Naive thymus-derived CD8-positive, alpha-beta T cell (primary cell): ENCODE measurements around the gene ARFGEF2. TPM values are rescaled to one million over a fixed set of nuclear protein-coding genes. Genes with fewer than 3 reads are reported as not detected.

Experiments used
- ATAC-seq, 2 donors: fragments of 150-1000 bp; cut with Tn5 transposase in 1 of 2; sonication (Bioruptor Pico), chemical (Tn5 transposase) in 1 of 2; 1 replicate in 1 of 2; 2 replicates in 1 of 2; pipeline ENCODE4 v1.10.0; 2021; ENCODE audit warnings: mild to moderate bottlenecking in 2 of 2, moderate library complexity in 2 of 2
- POLR2A ChIA-PET: fragments of 350-600 bp; sonication (Branson Sonifier 250); formaldehyde crosslinking; loops from one replicate; lab custom pipeline; 2021; ENCODE audit warnings: antibody characterized with exemption; lab: Charles Lee
- DNase-seq, 10 donors: peaks; one replicate each; pipeline versions ENCODE4 v3.0.0 to v3.0.0-alpha.2; 2020 to 2022
- H3K27ac Mint-ChIP-seq, 10 donors: one replicate each; pipeline ENCODE4 v1.8.0; 2020 to 2022; ENCODE audit warnings: mild to moderate bottlenecking in 10 of 10, mixed read lengths in 10 of 10, moderate library complexity in 4 of 10, inconsistent platforms in 1 of 10
- H3K27me3 Mint-ChIP-seq, 5 donors: one replicate each; pipeline ENCODE4 v1.8.0; 2021 to 2022; ENCODE audit warnings: mixed read lengths in 5 of 5
- H3K36me3 Mint-ChIP-seq, 3 donors: one replicate each; pipeline ENCODE4 v1.8.0; 2020 to 2022; ENCODE audit warnings: mixed read lengths in 3 of 3, mild to moderate bottlenecking in 2 of 3, inconsistent platforms in 1 of 3
- H3K4me1 Mint-ChIP-seq, 4 donors: one replicate each; pipeline ENCODE4 v1.8.0; 2021 to 2022; ENCODE audit warnings: mixed read lengths in 4 of 4
- H3K4me3 Mint-ChIP-seq, 10 donors: one replicate each; pipeline ENCODE4 v1.8.0; 2020 to 2022; ENCODE audit warnings: mild to moderate bottlenecking in 10 of 10, mixed read lengths in 10 of 10, moderate library complexity in 6 of 10, inconsistent platforms in 1 of 10
- H3K9me3 Mint-ChIP-seq, 9 donors: one replicate each; pipeline ENCODE4 v1.8.0; 2020 to 2022; ENCODE audit warnings: mixed read lengths in 9 of 9, mild to moderate bottlenecking in 3 of 9, inconsistent platforms in 1 of 9, moderate library complexity in 1 of 9
- polyA plus RNA-seq, 3 donors: library from polyadenylated mRNA; unstranded; fragments of 300-500 nt; fragmentation: Illumina TruSeq; gene quantifications; one replicate each; pipeline ENCODE4 v1.2.3, GENCODE V29; 2021
- total RNA-seq, 8 experiments: library from RNA in 2 of 8; stranded (reverse) in 2 of 8; gene quantifications; one replicate each; pipeline ENCODE4 v1.2.3 and lab custom pipeline; 2021 to 2026

Gene ARFGEF2
- total and polyA plus RNA-seq, 5 experiments from 2014 or later, result 9.4 to 37.0 (median 12.5) TPM

GRCh38 chr20:48921883-48922820 lies 641 bp downstream of the ARFGEF2 start:
- Mint-ChIP-seq H3K36me3 (no peaks in the 10 kb centered on the region), H3K9me3 (no peaks in the 10 kb centered on the region), H3K4me3 (peak overlapping the region; percentile 83 to 95 (median 91)), H3K27me3 (no peaks in the 10 kb centered on the region), H3K4me1 (peaks cover 33 to 69% (median 57%) of the 10 kb centered on the region in 4 donors), H3K27ac (peak overlapping the region; percentile 86 to 99 (median 95))
- DNase-seq (peak in 4 of 10 donors; percentile 3 to 22 (median 19)), ATAC-seq (peak; percentile 62 to 64)
- POLR2A ChIA-PET, result interaction anchor here (0.7 to 1.8 kb wide), 4 partner anchors 11 to 124 kb away, joined by 3 to 11 read pairs (median 6); partner anchors contain the start of gene CSE1L

GRCh38 chr20:48923149-48923718 lies 1.7 kb downstream of the ARFGEF2 start:
- POLR2A ChIA-PET, result interaction anchor here (1.0 kb wide), 1 partner anchor 123 kb away, joined by 3 read pairs; the partner anchor contains the start of gene CSE1L
- no peaks in the 10 kb centered on the region for H3K27me3 Mint-ChIP-seq
- H3K9me3 Mint-ChIP-seq, result no peaks in the 10 kb centered on the region
- ATAC-seq (no peak), DNase-seq (no peak)
- H3K36me3 Mint-ChIP-seq, result peaks cover 0 to 1% (median 0%) of the 10 kb centered on the region in 3 donors
- H3K4me3 Mint-ChIP-seq, result peak overlapping the region in 8 of 10 donors; percentile 5 to 94 (median 57)
- H3K4me1 Mint-ChIP-seq, result peaks cover 33 to 70% (median 61%) of the 10 kb centered on the region in 4 donors
- H3K27ac Mint-ChIP-seq, result peak overlapping the region; percentile 57 to 95 (median 78)

GRCh38 chr20:48924756-48925109 lies 3.2 kb downstream of the ARFGEF2 start:
- Mint-ChIP-seq H3K4me1 (peaks cover 33 to 70% (median 62%) of the 10 kb centered on the region in 4 donors), H3K4me3 (peak overlapping the region in 1 of 10 donors; percentile 6), H3K9me3 (no peaks in the 10 kb centered on the region), H3K27ac (peak overlapping the region in 6 of 10 donors; percentile 2 to 43 (median 16)), H3K36me3 (peaks cover 0 to 1% (median 0%) of the 10 kb centered on the region in 3 donors), H3K27me3 (no peaks in the 10 kb centered on the region)
- POLR2A ChIA-PET, result interaction anchor here (0.6 kb wide), 1 partner anchor 429 kb away, joined by 3 read pairs; no protein-coding TSS in a partner anchor
- ATAC-seq, result no peak
- DNase-seq, result no peak

GRCh38 chr20:48926267-48926666 lies 4.8 kb downstream of the ARFGEF2 start:
- DNase-seq (no peak), ATAC-seq (no peak)
- H3K27me3 Mint-ChIP-seq, result no peaks in the 10 kb centered on the region
- peaks cover 22 to 56% (median 50%) of the 10 kb centered on the region in 4 donors for H3K4me1 Mint-ChIP-seq
- H3K9me3 Mint-ChIP-seq, result no peaks in the 10 kb centered on the region
- no peak overlapping the region for H3K4me3 Mint-ChIP-seq
- POLR2A ChIA-PET, result interaction anchor here (0.6 kb wide), 1 partner anchor 283 kb away, joined by 4 read pairs; no protein-coding TSS in a partner anchor
- H3K36me3 Mint-ChIP-seq, result peaks cover 0 to 1% (median 0%) of the 10 kb centered on the region in 3 donors
- H3K27ac Mint-ChIP-seq, result peak overlapping the region in 1 of 10 donors; percentile 6

DNA sequence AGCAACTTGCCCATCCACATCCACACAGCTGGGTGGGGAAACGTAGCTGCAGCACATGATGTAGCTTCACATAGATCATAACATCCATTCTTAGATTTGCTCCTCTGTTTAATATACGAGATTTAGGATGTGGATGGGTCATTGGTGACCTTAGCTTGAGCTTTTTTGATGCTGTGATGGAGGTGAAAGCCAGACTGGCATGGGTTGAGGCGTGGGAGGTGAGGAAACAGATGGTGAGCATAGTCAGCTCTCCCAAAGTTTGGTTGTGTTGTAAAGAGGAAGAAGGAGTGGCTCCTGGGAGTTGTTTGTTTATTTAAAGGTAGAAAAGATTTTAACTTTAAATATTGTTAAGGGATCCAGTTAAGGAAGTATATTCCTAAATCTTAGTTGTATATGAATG lies 5.3 kb downstream of the ARFGEF2 start:
- no peaks in the 10 kb centered on the region for H3K27me3 Mint-ChIP-seq
- POLR2A ChIA-PET, result interaction anchor here (0.6 kb wide), 1 partner anchor 283 kb away, joined by 4 read pairs; no protein-coding TSS in a partner anchor
- no peak overlapping the region for H3K4me3 Mint-ChIP-seq

DNA sequence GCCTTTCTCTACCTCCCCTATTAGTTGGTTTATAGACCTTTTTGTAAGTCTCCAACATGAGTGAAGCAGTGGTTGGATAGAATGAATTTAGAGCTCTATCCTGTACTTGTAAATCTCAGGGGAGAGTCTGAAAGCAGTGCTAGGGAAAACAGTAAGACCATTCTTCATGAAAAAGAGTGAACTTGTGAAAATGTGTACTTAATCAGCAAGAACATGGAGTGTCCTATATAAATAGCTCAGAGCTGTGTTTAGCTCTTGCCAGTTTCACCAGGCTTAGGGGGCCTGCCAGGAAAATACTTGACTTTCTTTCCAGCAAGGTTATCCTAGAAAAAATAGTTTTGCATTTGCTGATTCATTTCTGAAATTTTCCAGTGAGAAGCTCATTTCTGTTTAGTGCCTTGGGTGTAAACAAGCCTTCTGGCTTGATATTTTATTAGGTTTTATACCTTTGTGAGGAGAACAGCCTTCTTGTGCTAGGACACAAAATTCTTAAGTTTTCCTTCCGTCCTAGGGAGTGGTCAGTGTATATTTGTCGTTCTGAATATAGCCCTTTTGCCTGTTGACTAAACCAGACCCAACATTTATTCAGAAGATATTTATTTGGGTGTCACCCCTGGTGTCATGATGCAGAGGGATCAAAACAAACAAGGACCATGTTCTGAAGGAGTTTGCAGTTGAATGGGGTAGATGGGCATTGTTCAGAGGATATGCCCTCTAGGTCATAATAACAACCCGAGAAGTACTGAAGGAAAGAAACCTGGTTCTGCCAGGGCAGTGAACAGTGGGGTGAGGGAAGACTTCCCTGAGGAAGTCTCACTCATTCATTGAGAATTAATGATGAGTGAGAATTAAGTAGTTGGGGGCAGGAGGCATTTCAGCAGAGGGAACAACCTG lies 7.6 kb downstream of the ARFGEF2 start:
- no peak for DNase-seq
- H3K27me3 Mint-ChIP-seq, result no peaks in the 10 kb centered on the region
- H3K4me3 Mint-ChIP-seq, result no peak overlapping the region
- H3K9me3 Mint-ChIP-seq, result no peaks in the 10 kb centered on the region
- POLR2A ChIA-PET, result no interaction called here
- no peak overlapping the region for H3K27ac Mint-ChIP-seq
- H3K4me1 Mint-ChIP-seq, result peaks cover 12 to 39% (median 31%) of the 10 kb centered on the region in 4 donors
- H3K36me3 Mint-ChIP-seq, result peaks cover 0 to 1% (median 0%) of the 10 kb centered on the region in 3 donors
- no peak for ATAC-seq

More for the DNA sequence above, 5.3 kb downstream of the ARFGEF2 start:
- ATAC-seq, result no peak
- H3K36me3 Mint-ChIP-seq, result peaks cover 0 to 1% (median 0%) of the 10 kb centered on the region in 3 donors
- peak overlapping the region in 6 of 10 donors; percentile 6 to 68 (median 48) for H3K27ac Mint-ChIP-seq
- H3K9me3 Mint-ChIP-seq, result no peaks in the 10 kb centered on the region
- peaks cover 21 to 55% (median 48%) of the 10 kb centered on the region in 4 donors for H3K4me1 Mint-ChIP-seq
- no peak for DNase-seq

DNA sequence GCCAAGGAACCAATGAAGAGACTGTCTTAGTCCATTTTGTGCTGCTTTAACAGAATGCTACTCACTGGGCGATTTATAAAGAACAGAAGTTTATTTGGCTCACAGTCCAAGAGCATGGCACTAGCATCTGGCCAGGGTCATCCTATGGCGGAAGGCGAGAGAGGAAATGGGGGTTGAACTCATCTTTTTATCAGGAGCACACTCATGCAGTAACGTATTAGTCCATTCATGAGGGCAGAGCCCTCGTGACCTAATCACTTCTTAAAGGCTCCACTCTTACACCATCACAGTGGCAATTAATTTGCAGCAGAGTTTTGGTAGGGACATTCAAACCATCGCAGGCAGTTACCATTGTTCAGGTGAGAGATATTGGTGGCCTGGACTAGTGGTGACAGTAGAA lies 8.5 kb downstream of the ARFGEF2 start:
- Mint-ChIP-seq H3K27me3 (no peaks in the 10 kb centered on the region), H3K4me3 (no peak overlapping the region), H3K4me1 (peaks cover 17 to 39% (median 32%) of the 10 kb centered on the region in 4 donors), H3K36me3 (peaks cover 0 to 5% (median 4%) of the 10 kb centered on the region in 3 donors), H3K9me3 (no peaks in the 10 kb centered on the region), H3K27ac (no peak overlapping the region)
- POLR2A ChIA-PET, result no interaction called here
- ATAC-seq (no peak), DNase-seq (no peak)

- POLR2A ChIA-PET, result no interaction called here
- ATAC-seq (no peak), DNase-seq (no peak)
- Mint-ChIP-seq H3K27ac (no peak overlapping the region), H3K36me3 (peaks cover 0 to 5% (median 4%) of the 10 kb centered on the region in 3 donors), H3K27me3 (no peaks in the 10 kb centered on the region), H3K4me3 (no peak overlapping the region), H3K9me3 (no peaks in the 10 kb centered on the region), H3K4me1 (peaks cover 17 to 33% (median 28%) of the 10 kb centered on the region in 4 donors)
Measured at GRCh38 chr20:48930878-48931277, 9.4 kb downstream of the ARFGEF2 start.

- POLR2A ChIA-PET, result interaction anchor here (0.6 kb wide), 1 partner anchor 336 kb away, joined by 4 read pairs; no protein-coding TSS in a partner anchor
- H3K4me3 Mint-ChIP-seq, result no peak overlapping the region
Measured at GRCh38 chr20:48931527-48932374, 10.2 kb downstream of the ARFGEF2 start.

DNA sequence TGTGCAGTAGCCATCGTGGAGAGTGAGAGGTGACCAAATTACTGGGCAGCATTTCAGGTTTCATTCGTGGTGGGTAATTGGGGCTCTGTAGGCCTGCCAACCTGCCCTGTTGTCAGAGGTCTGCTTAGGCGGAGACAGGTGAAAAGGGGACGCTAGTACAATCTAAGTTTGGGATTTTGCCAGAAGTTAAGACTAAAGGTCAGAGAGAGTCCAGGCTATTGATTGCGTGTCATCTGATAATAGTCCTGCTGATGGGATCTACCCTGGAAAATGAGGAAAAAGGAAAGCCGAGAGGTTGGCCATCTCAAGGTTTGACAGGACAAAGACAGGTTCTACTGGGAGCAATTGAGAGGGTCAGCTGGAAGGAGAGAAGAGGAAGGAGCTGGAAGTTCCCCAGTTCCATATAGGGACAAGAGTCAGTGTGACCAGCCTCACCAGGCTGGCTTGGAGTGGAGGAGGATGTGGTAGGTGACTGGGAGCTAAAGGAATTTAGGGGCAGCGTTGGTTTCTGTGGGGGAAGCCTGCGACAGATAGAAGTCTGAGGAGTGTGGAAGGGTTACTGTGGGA lies 10.9 kb downstream of the ARFGEF2 start:
- no peaks in the 10 kb centered on the region for H3K27me3 Mint-ChIP-seq

More at GRCh38 chr20:48931527-48932374, 10.2 kb downstream of the ARFGEF2 start:
- ATAC-seq (no peak), DNase-seq (no peak)
- Mint-ChIP-seq H3K27ac (no peak overlapping the region), H3K36me3 (peaks cover 0 to 5% (median 4%) of the 10 kb centered on the region in 3 donors), H3K4me1 (peaks cover 14 to 35% (median 22%) of the 10 kb centered on the region in 4 donors), H3K9me3 (no peaks in the 10 kb centered on the region), H3K27me3 (no peaks in the 10 kb centered on the region)

More for the DNA sequence above, 10.9 kb downstream of the ARFGEF2 start:
- no peak overlapping the region for H3K4me3 Mint-ChIP-seq
- H3K36me3 Mint-ChIP-seq, result peaks cover 0 to 5% (median 4%) of the 10 kb centered on the region in 3 donors
- no peak overlapping the region for H3K27ac Mint-ChIP-seq
- DNase-seq, result no peak
- peaks cover 15 to 37% (median 24%) of the 10 kb centered on the region in 4 donors for H3K4me1 Mint-ChIP-seq
- POLR2A ChIA-PET, result no interaction called here
- ATAC-seq, result no peak
- H3K9me3 Mint-ChIP-seq, result no peaks in the 10 kb centered on the region
